Trophoblast cell (in vitro differentiated cells and primary cell): Measurements from ENCODE around the gene GOLGA3.

Experiments
- DNase-seq, 2 donors: peaks; one replicate each; pipeline ENCODE4 v3.0.0-alpha.2; 2016
- H2AFZ ChIP-seq: 2 replicates; pipeline ENCODE4 v1.6.1; 2013; ENCODE audit warnings: low read length, moderate library complexity, mild to moderate bottlenecking; ENCODE audit not compliant: insufficient read depth, poor library complexity
- H2AK5ac ChIP-seq: 2 replicates; pipeline ENCODE4 v1.6.1; 2013; ENCODE audit warnings: mild to moderate bottlenecking, low read length
- H2BK120ac ChIP-seq: 2 replicates; pipeline ENCODE4 v1.6.1; 2013; ENCODE audit warnings: low read length, mild to moderate bottlenecking, moderate library complexity; ENCODE audit not compliant: insufficient read depth, poor library complexity
- H2BK12ac ChIP-seq: 2 replicates; pipeline ENCODE4 v1.6.1; 2013; ENCODE audit warnings: mild to moderate bottlenecking, low read length, moderate library complexity
- H2BK5ac ChIP-seq: 2 replicates; pipeline ENCODE4 v1.6.1; 2013; ENCODE audit warnings: low read length, low read depth, moderate library complexity, mild to moderate bottlenecking; ENCODE audit not compliant: poor library complexity
- H3K14ac ChIP-seq: 2 replicates; pipeline ENCODE4 v1.6.1; 2013; ENCODE audit warnings: mild to moderate bottlenecking, low read length
- H3K18ac ChIP-seq: 2 replicates; pipeline ENCODE4 v1.6.1; 2013; ENCODE audit warnings: mild to moderate bottlenecking, low read length
- H3K23ac ChIP-seq: 2 replicates; pipeline ENCODE4 v1.6.1; 2013; ENCODE audit warnings: low read length
- H3K27ac ChIP-seq: 2 replicates; pipeline ENCODE4 v1.5.1; 2013; ENCODE audit warnings: low read depth, mild to moderate bottlenecking, inconsistent platforms, low read length, moderate library complexity
- H3K27me3 ChIP-seq: 2 replicates; pipeline ENCODE4 v1.6.1; 2013; ENCODE audit warnings: inconsistent platforms, mild to moderate bottlenecking, low read length, moderate library complexity; ENCODE audit not compliant: insufficient read depth
- H3K36me3 ChIP-seq, 2 experiments: 1 replicate in 1 of 2; 2 replicates in 1 of 2; pipeline ENCODE4 v1.6.1; 2013; ENCODE audit warnings: low read length in 2 of 2, mild to moderate bottlenecking in 2 of 2, moderate library complexity in 1 of 2; ENCODE audit not compliant: insufficient read depth in 2 of 2, control insufficient read depth in 1 of 2
- H3K4ac ChIP-seq: 2 replicates; pipeline ENCODE4 v1.6.1; 2013; ENCODE audit warnings: low read depth, mild to moderate bottlenecking, low read length, moderate library complexity
- H3K4me1 ChIP-seq, 2 experiments: 1 replicate in 1 of 2; 2 replicates in 1 of 2; pipeline ENCODE4 v1.6.1; 2013; ENCODE audit warnings: low read length in 2 of 2, mild to moderate bottlenecking in 2 of 2, moderate library complexity in 1 of 2; ENCODE audit not compliant: insufficient read depth in 2 of 2, control insufficient read depth in 1 of 2
- H3K4me2 ChIP-seq: 2 replicates; pipeline ENCODE4 v1.6.1; 2013; ENCODE audit warnings: inconsistent platforms, mild to moderate bottlenecking, low read length, moderate library complexity
- H3K4me3 ChIP-seq: 2 replicates; pipeline ENCODE4 v1.5.1; 2013; ENCODE audit warnings: mild to moderate bottlenecking, low read depth, low read length, inconsistent platforms
- H3K79me1 ChIP-seq: one replicate; pipeline ENCODE4 v1.6.1; 2013; ENCODE audit warnings: low read length
- H3K79me2 ChIP-seq: 2 replicates; pipeline ENCODE4 v1.6.1; 2013; ENCODE audit warnings: low read length, mild to moderate bottlenecking; ENCODE audit not compliant: control insufficient read depth, insufficient read depth, poor library complexity
- H3K9ac ChIP-seq: 2 replicates; pipeline ENCODE4 v1.6.1; 2013; ENCODE audit warnings: mild to moderate bottlenecking, low read length
- H3K9me3 ChIP-seq: 2 replicates; pipeline ENCODE4 v1.6.1; 2013; ENCODE audit warnings: low read depth, mild to moderate bottlenecking, control low read depth, inconsistent platforms, low read length; ENCODE audit not compliant: insufficient read depth
- H4K12ac ChIP-seq: 2 replicates; pipeline ENCODE4 v1.6.1; 2013; ENCODE audit warnings: low read depth, mild to moderate bottlenecking, low read length, moderate library complexity
- H4K8ac ChIP-seq: 2 replicates; pipeline ENCODE4 v1.6.1; 2013; ENCODE audit warnings: low read depth, mild to moderate bottlenecking, low read length, moderate library complexity
- H4K91ac ChIP-seq: one replicate; pipeline ENCODE4 v1.6.1; 2013; ENCODE audit warnings: low read depth, mild to moderate bottlenecking, low read length, moderate library complexity
- WGBS: extraction: QIAGEN DNeasy Blood & Tissue Kit; methylation state at CpG from one replicate; pipeline ENCODE4 v1.1.7; 2013; ENCODE audit warnings: missing lambda C conversion rate; ENCODE audit not compliant: insufficient read length, insufficient coverage; ENCODE audit errors: extremely low coverage; 5-methylcytosine and 5-hydroxymethylcytosine counted together

The GOLGA3 gene

GRCh38 chr12:132736378-132736777 is 92.3 kb downstream of the GOLGA3 start:
- Histone ChIP-seq H4K8ac (no peak overlapping the region), H3K79me1 (no peaks in the 10 kb centered on the region), H3K36me3 (peaks cover 81 to 86% of the 10 kb centered on the region in 2 experiments), H2BK120ac (no peak overlapping the region), H3K27ac (no peak overlapping the region), H4K12ac (no peak overlapping the region), H3K18ac (no peak overlapping the region), H3K9me3 (no peaks in the 10 kb centered on the region), H3K4me3 (no peak overlapping the region), H3K79me2 (no peaks in the 10 kb centered on the region), H2BK12ac (no peak overlapping the region), H3K4me2 (no peak overlapping the region), H2AK5ac (no peak overlapping the region), H2BK5ac (no peak overlapping the region), H4K91ac (no peak overlapping the region), H3K14ac (no peak overlapping the region), H3K4ac (no peak overlapping the region), H3K27me3 (no peaks in the 10 kb centered on the region), H3K4me1 (no peaks in the 10 kb centered on the region), H3K9ac (no peak overlapping the region), H3K23ac (no peak overlapping the region), H2AFZ (no peak overlapping the region)
- no CpG with 5 or more reads among the region's 12 CpGs for WGBS
- no peak for DNase-seq

DNA sequence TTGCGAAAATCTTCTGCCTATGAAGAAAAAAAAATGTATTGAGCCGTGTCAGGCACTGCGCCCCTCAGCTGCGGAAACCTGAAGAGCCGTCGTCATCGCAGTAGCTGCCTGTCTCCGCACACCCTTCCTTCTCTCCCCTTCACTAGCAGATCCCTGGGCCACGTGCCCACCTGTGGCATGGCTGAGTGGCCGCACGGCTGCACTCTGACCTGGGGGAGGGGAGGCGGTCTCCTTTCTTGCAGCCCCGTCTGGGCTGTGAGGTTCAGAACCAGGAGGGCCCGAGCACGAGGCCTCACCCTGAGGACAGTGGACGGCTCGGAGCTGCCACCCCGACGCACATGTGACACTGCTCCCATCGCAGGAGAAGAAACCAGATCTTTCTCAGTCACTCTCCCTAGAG is 93.2 kb downstream of the GOLGA3 start:
- no peaks in the 10 kb centered on the region for H3K4me1 ChIP-seq
- no peaks in the 10 kb centered on the region for H3K79me2 ChIP-seq
- H3K27ac ChIP-seq: no peak overlapping the region
- H3K4ac ChIP-seq: no peak overlapping the region
- H3K9ac ChIP-seq: no peak overlapping the region
- H3K27me3 ChIP-seq: no peaks in the 10 kb centered on the region
- H3K18ac ChIP-seq: no peak overlapping the region
- H2BK12ac ChIP-seq: no peak overlapping the region
- H3K4me2 ChIP-seq: no peak overlapping the region
- H2BK5ac ChIP-seq: no peak overlapping the region
- no CpG with 5 or more reads among the region's 20 CpGs for WGBS
- H2AK5ac ChIP-seq: no peak overlapping the region
- H2AFZ ChIP-seq: no peak overlapping the region
- H4K12ac ChIP-seq: no peak overlapping the region
- H3K36me3 ChIP-seq: peaks cover 80 to 85% of the 10 kb centered on the region in 2 experiments
- H2BK120ac ChIP-seq: no peak overlapping the region
- no peaks in the 10 kb centered on the region for H3K79me1 ChIP-seq
- H3K4me3 ChIP-seq: no peak overlapping the region
- H3K14ac ChIP-seq: no peak overlapping the region
- DNase-seq: no peak
- H4K8ac ChIP-seq: no peak overlapping the region
- H4K91ac ChIP-seq: no peak overlapping the region
- no peak overlapping the region for H3K23ac ChIP-seq
- H3K9me3 ChIP-seq: no peaks in the 10 kb centered on the region

DNA sequence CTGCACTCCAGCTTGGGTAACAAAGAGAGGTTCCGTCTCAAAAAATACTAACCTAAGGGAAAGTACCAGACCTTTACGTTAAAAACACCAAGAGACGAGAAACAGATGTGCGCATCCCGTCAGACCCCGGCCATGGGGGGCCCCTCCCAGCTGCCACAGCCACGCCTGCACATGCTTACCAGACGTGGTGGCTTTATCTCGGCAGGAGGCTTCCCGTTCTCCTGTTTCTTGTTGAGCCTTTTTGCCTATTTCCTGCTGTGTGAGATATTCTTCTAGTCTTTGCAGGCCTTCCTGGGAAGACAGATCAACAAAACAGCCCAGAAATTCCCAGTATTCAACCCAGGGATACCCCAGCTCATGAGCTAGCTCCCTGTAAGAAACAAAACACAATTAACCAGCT is 94.5 kb downstream of the GOLGA3 start:
- Histone ChIP-seq H2BK5ac (no peak overlapping the region), H2AFZ (no peak overlapping the region), H3K9me3 (no peaks in the 10 kb centered on the region), H3K4me3 (no peak overlapping the region), H4K91ac (no peak overlapping the region), H3K4ac (no peak overlapping the region), H2BK120ac (no peak overlapping the region), H3K79me2 (no peaks in the 10 kb centered on the region), H2AK5ac (no peak overlapping the region), H3K79me1 (no peaks in the 10 kb centered on the region), H3K23ac (no peak overlapping the region), H3K4me2 (no peak overlapping the region), H3K27ac (no peak overlapping the region), H3K4me1 (no peaks in the 10 kb centered on the region), H3K14ac (no peak overlapping the region), H3K36me3 (peaks cover 79 to 85% of the 10 kb centered on the region in 2 experiments), H3K9ac (no peak overlapping the region), H3K27me3 (no peaks in the 10 kb centered on the region), H3K18ac (no peak overlapping the region), H4K12ac (no peak overlapping the region), H2BK12ac (no peak overlapping the region), H4K8ac (no peak overlapping the region)
- WGBS: no CpG with 5 or more reads among the region's 10 CpGs
- no peak for DNase-seq

DNA sequence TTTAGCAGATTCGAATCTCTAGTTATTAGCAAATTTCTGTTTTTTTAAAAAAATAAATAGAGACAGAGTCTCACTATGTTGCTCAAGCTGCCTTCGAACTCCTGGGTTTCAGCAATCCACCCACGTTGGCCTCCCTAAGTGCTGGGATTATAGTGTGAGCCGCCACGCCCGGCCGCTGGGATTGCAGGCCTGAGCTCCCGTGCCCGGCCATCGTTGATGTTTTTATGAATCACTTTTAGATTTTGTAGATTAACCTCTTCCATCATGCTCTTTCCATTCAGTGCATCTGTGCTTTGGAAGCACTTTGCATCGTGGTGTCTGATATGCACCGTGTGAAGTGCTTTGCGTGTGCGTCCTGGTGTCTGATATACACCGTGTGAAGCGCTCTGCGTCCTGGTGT is 97.1 kb downstream of the GOLGA3 start:
- no peak overlapping the region for H3K14ac ChIP-seq
- peaks cover 2% of the 10 kb centered on the region for H3K9me3 ChIP-seq
- WGBS: no CpG with 5 or more reads among the region's 17 CpGs
- H3K79me1 ChIP-seq: no peaks in the 10 kb centered on the region
- no peak overlapping the region for H2AFZ ChIP-seq
- no peak overlapping the region for H2BK120ac ChIP-seq
- DNase-seq: no peak
- no peak overlapping the region for H3K4me2 ChIP-seq
- no peaks in the 10 kb centered on the region for H3K27me3 ChIP-seq
- H2BK12ac ChIP-seq: no peak overlapping the region
- no peaks in the 10 kb centered on the region for H3K4me1 ChIP-seq
- H2BK5ac ChIP-seq: no peak overlapping the region
- no peaks in the 10 kb centered on the region for H3K79me2 ChIP-seq
- H4K8ac ChIP-seq: no peak overlapping the region
- no peak overlapping the region for H4K12ac ChIP-seq
- H3K4me3 ChIP-seq: no peak overlapping the region
- no peak overlapping the region for H3K23ac ChIP-seq
- H3K36me3 ChIP-seq: peaks cover 84 to 86% of the 10 kb centered on the region in 2 experiments
- H3K27ac ChIP-seq: no peak overlapping the region
- no peak overlapping the region for H2AK5ac ChIP-seq
- H3K18ac ChIP-seq: no peak overlapping the region
- no peak overlapping the region for H4K91ac ChIP-seq
- no peak overlapping the region for H3K9ac ChIP-seq
- H3K4ac ChIP-seq: no peak overlapping the region
